ENCODE measurements around the gene JPH2.

JPH2 gene

GRCh38 chr20:44072384-44072783, 114.6 kb downstream of the JPH2 start:
- no peak for DNase-seq (ENCODE audit: low read depth)
- no peak overlapping the region for H3K4me3 ChIP-seq (ENCODE audit: control insufficient read depth, low read depth, low read length)
- no peak for TF ChIP-seq CTCF (conservative IDR thresholded peaks at IDR 0.05; ENCODE audit: control insufficient read depth, insufficient read depth, low read depth, low read length)

GRCh38 chr20:44071526-44072111, 115.4 kb downstream of the JPH2 start:
- no peak for DNase-seq (ENCODE audit: low read depth)
- TF ChIP-seq CTCF (conservative IDR thresholded peaks at IDR 0.05; ENCODE audit: control insufficient read depth, insufficient read depth, low read depth, low read length): no peak
- H3K4me3 ChIP-seq (ENCODE audit: control insufficient read depth, low read depth, low read length): no peak overlapping the region

GRCh38 chr20:44071057-44071456, 115.9 kb downstream of the JPH2 start:
- TF ChIP-seq CTCF (conservative IDR thresholded peaks at IDR 0.05; ENCODE audit: control insufficient read depth, insufficient read depth, low read depth, low read length): no peak
- no peak for DNase-seq (ENCODE audit: low read depth)
- H3K4me3 ChIP-seq (ENCODE audit: control insufficient read depth, low read depth, low read length): no peak overlapping the region

GRCh38 chr20:44070139-44070900, 116.7 kb downstream of the JPH2 start:
- no peak for TF ChIP-seq CTCF (conservative IDR thresholded peaks at IDR 0.05; ENCODE audit: control insufficient read depth, insufficient read depth, low read depth, low read length)
- no peak overlapping the region for H3K4me3 ChIP-seq (ENCODE audit: control insufficient read depth, low read depth, low read length)
- DNase-seq (ENCODE audit: low read depth): no peak

GRCh38 chr20:44069203-44070011, 117.6 kb downstream of the JPH2 start:
- H3K4me3 ChIP-seq (ENCODE audit: control insufficient read depth, low read depth, low read length): no peak overlapping the region
- DNase-seq (ENCODE audit: low read depth): no peak
- no peak for TF ChIP-seq CTCF (conservative IDR thresholded peaks at IDR 0.05; ENCODE audit: control insufficient read depth, insufficient read depth, low read depth, low read length)

GRCh38 chr20:44068316-44069201, 118.4 kb downstream of the JPH2 start:
- DNase-seq (ENCODE audit: low read depth): no peak
- H3K4me3 ChIP-seq (ENCODE audit: control insufficient read depth, low read depth, low read length): no peak overlapping the region
- TF ChIP-seq CTCF (conservative IDR thresholded peaks at IDR 0.05; ENCODE audit: control insufficient read depth, insufficient read depth, low read depth, low read length): no peak

Data from fibroblast of mammary gland (primary cell).